Activated CD8-positive, alpha-beta memory T cell treated with anti-CD3 and anti-CD28 coated beads, Interleukin-2, amount 10 ng/mL, durations not matched to agents 7 days and 5 days (primary cell): ENCODE data around the gene IGSF9. TPM values are rescaled to one million over a fixed set of nuclear protein-coding genes. Genes with fewer than 3 reads are reported as not detected.
A peak's percentile ranks its signal among the peaks of the same experiment; 100 is the strongest.

Experiments
- ATAC-seq: fragments of 150-1000 bp; cut with Tn5 transposase; one replicate; pipeline ENCODE4 v1.10.0; 2021; ENCODE audit warnings: moderate library complexity
- CTCF ChIA-PET: fragments of 350-600 bp; sonication (Branson Sonifier 250); formaldehyde crosslinking; loops from one replicate; lab custom pipeline; 2021; ENCODE audit warnings: antibody characterized with exemption; lab: Charles Lee
- DNase-seq: peaks from one replicate; pipeline ENCODE4 v3.0.0-alpha.2; 2020
- H3K27ac Mint-ChIP-seq: one replicate; pipeline ENCODE4 v1.8.0; 2021; ENCODE audit warnings: mild to moderate bottlenecking, mixed read lengths
- H3K27me3 Mint-ChIP-seq: one replicate; pipeline ENCODE4 v1.8.0; 2021; ENCODE audit warnings: mixed read lengths
- H3K36me3 Mint-ChIP-seq: one replicate; pipeline ENCODE4 v1.8.0; 2021; ENCODE audit warnings: mild to moderate bottlenecking, mixed read lengths
- H3K4me1 Mint-ChIP-seq: one replicate; pipeline ENCODE4 v1.8.0; 2021; ENCODE audit warnings: mixed read lengths
- H3K4me3 Mint-ChIP-seq: one replicate; pipeline ENCODE4 v1.8.0; 2021; ENCODE audit warnings: mild to moderate bottlenecking, moderate library complexity, mixed read lengths
- H3K9me3 Mint-ChIP-seq: one replicate; pipeline ENCODE4 v1.8.0; 2022; ENCODE audit warnings: low read depth, mixed read lengths
- total RNA-seq, 2 experiments: library from RNA; stranded (reverse); gene quantifications; one replicate each; pipeline ENCODE4 v1.2.3, GENCODE V29; 2021

Gene IGSF9
- total RNA-seq, 2 experiments from 2014 or later = not detected

DNA sequence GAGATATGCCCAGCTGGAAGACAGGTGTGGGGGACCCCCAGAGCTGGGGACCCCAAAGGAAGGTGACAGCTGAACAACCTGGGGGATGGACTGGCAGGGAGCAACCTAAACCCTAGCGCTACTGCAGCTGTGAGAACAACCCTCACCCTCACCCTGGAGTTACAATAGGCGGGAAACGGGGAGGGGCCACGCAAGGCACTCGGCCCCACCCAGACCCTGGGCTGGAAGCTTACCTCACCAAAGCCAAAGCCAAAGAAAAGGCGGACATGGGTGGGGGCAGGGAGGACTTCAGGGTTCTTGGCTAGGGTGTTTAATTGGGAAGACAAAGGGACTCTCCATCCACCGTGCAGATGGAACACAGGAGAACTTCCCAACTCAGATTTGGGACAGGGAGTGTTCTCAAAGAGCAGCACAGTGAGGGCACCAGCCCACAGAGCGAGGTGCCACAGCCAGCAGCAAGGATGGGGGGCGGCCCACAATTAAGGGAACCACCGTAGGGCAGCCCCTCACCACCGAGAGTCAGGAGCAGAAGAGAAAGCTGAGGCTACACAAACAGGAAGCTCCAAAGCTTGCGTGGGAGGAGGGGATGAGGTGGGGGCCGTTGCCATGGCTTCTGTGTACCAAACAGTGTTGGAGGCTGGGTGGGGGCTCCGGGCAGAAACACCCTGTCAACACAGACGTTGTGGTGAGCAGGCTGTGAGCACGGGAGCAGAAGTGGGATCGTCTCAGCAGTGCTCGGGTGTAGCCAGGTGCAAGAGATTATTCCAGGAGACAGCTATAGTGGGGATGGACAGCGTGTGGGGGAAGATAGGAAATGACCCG, 22.0 kb downstream of the IGSF9 start:
- Mint-ChIP-seq H3K4me1 (peaks cover 57% of the 10 kb centered on the region), H3K27ac (peak overlapping the region; percentile 98), H3K36me3 (peaks cover 40% of the 10 kb centered on the region), H3K27me3 (no peaks in the 10 kb centered on the region), H3K9me3 (no peaks in the 10 kb centered on the region), H3K4me3 (peak overlapping the region; percentile 95)
- ATAC-seq = peak; percentile 50
- peak; percentile 91 for DNase-seq
- CTCF ChIA-PET = interaction anchor here (0.6 to 7.6 kb wide), 9 partner anchors 12 to 298 kb away, joined by 3 to 69 read pairs (median 6); no protein-coding TSS in a partner anchor

- DNase-seq (no peak), ATAC-seq (no peak)
- Mint-ChIP-seq H3K9me3 (no peaks in the 10 kb centered on the region), H3K4me1 (peaks cover 64% of the 10 kb centered on the region), H3K36me3 (peaks cover 48% of the 10 kb centered on the region), H3K4me3 (peak overlapping the region; percentile 95), H3K27me3 (no peaks in the 10 kb centered on the region), H3K27ac (peak overlapping the region; percentile 98)
- CTCF ChIA-PET = interaction anchor here (0.6 to 7.6 kb wide), 9 partner anchors 13 to 299 kb away, joined by 3 to 69 read pairs (median 6); no protein-coding TSS in a partner anchor
Measured at GRCh38 chr1:159922511-159923202, 22.8 kb downstream of the IGSF9 start.

DNA sequence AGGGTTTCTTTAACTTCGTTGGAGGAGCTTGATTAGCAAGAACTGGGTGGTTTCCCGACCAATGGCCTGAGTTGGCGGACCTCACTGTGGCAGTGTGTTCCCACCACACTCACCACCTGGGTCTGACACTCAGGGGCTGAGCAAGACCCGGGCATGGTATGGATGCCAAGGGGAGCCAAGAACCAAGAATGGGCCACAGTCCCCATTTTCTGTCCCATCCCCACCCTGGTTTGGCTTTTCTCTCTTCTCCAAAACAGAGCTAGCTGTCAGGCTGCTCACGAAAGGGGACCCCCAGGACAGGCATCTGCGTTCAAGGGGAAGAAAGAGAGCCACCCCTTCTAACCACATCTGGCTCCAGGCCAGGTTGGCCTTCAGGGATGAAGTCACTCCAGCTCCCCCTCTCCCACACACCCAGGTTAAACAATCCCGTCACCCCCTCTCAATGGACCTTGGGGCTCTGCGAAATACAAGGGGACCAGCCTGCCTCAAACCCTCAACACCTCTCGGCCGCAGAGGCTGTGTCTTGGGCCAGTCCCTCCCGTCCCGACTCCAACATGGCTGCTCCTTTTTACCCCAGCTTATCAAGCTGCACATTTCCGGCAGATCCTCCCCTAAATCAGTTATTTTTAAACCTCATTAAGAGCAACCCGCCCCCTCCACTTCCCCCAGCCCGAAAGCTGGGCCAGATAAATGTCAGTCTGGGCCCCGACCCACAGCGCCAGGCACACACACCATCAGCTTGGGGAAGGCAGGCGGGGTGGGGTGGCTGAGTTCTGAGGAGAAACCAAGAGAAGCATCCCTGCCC, 23.5 kb downstream of the IGSF9 start:
- H3K27ac Mint-ChIP-seq = peak overlapping the region; percentile 98
- DNase-seq = peak; percentile 58
- peaks cover 67% of the 10 kb centered on the region for H3K4me1 Mint-ChIP-seq
- H3K4me3 Mint-ChIP-seq = peak overlapping the region; percentile 95
- CTCF ChIA-PET = interaction anchor here (1.2 to 7.6 kb wide), 6 partner anchors 14 to 139 kb away, joined by 3 to 69 read pairs (median 29); no protein-coding TSS in a partner anchor
- H3K27me3 Mint-ChIP-seq = no peaks in the 10 kb centered on the region
- ATAC-seq = no peak
- no peaks in the 10 kb centered on the region for H3K9me3 Mint-ChIP-seq
- peaks cover 53% of the 10 kb centered on the region for H3K36me3 Mint-ChIP-seq

- CTCF ChIA-PET = interaction anchor here (1.8 to 7.6 kb wide), 5 partner anchors 14 to 139 kb away, joined by 5 to 69 read pairs (median 47); no protein-coding TSS in a partner anchor
- no peak for DNase-seq
- Mint-ChIP-seq H3K36me3 (peaks cover 53% of the 10 kb centered on the region), H3K9me3 (no peaks in the 10 kb centered on the region), H3K4me3 (peak overlapping the region; percentile 95), H3K4me1 (peaks cover 66% of the 10 kb centered on the region), H3K27ac (peak overlapping the region; percentile 98), H3K27me3 (no peaks in the 10 kb centered on the region)
- no peak for ATAC-seq
Measured at GRCh38 chr1:159921251-159921650, 24.2 kb downstream of the IGSF9 start.

- Mint-ChIP-seq H3K36me3 (peaks cover 53% of the 10 kb centered on the region), H3K4me3 (peak overlapping the region; percentile 95)
Measured at GRCh38 chr1:159920651-159921050, 24.8 kb downstream of the IGSF9 start.

DNA sequence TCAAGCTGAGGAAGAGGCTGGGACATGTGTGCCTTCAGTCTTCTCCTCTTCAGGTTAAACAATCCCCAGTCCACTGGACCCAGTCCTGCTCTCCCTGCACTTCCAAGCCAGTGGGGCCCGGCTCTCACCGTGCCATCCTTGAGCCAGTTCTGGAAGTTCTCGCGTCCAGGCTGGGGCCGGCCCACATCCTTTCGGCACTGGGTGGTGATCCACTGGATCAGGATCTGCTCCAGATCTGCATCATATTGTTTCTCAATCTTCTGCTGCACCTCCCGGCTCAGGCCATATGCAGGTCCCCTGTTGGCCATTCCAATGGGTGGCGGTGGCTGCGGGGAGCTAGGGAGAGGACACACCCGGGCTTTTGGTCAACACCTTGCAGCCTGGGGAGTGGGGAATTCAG, 25.2 kb downstream of the IGSF9 start:
- Mint-ChIP-seq H3K27me3 (no peaks in the 10 kb centered on the region), H3K27ac (peak overlapping the region; percentile 17), H3K36me3 (peaks cover 53% of the 10 kb centered on the region), H3K9me3 (no peaks in the 10 kb centered on the region), H3K4me1 (peaks cover 56% of the 10 kb centered on the region), H3K4me3 (no peak overlapping the region)
- no peak for DNase-seq
- no peak for ATAC-seq
- CTCF ChIA-PET = interaction anchor here (7.2 to 7.6 kb wide), 2 partner anchors 15 to 87 kb away, joined by 51 to 69 read pairs; no protein-coding TSS in a partner anchor

More at GRCh38 chr1:159920651-159921050, 24.8 kb downstream of the IGSF9 start:
- ATAC-seq = no peak
- DNase-seq = no peak
- H3K9me3 Mint-ChIP-seq = no peaks in the 10 kb centered on the region
- peaks cover 60% of the 10 kb centered on the region for H3K4me1 Mint-ChIP-seq
- peak overlapping the region; percentile 98 for H3K27ac Mint-ChIP-seq
- CTCF ChIA-PET = interaction anchor here (6.0 to 7.6 kb wide), 3 partner anchors 15 to 87 kb away, joined by 47 to 69 read pairs (median 51); no protein-coding TSS in a partner anchor
- H3K27me3 Mint-ChIP-seq = no peaks in the 10 kb centered on the region

DNA sequence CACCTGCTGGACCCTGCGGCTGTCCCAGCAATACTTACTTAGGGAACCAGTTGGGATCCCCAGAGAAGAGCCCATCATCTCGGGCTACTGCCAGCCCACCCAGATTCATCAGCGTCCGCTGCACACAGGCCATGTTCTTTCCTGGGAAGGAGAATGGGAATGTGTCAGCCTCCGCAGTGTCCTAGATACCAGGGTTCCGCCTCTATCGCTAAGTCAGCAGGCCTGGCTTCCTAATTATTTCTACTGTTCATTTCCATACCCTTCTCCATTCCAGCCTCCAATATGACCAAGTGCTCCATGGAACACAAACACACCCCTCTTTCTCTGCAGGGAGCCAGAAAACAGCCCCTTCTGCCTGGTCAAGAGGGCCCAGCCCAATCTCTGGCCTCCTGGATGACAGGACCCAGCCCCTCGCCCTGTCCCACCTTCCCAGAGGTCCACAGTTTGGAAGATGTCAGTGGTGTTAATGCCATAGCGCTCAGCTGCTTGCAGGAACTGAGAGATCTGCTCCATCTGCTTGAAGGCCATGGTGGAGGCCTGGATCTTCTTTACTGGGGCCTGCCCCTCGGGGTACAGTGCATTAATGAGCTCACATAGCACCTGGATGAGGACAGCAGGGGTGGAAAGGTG, 26.1 kb downstream of the IGSF9 start:
- Mint-ChIP-seq H3K4me1 (peaks cover 56% of the 10 kb centered on the region), H3K9me3 (no peaks in the 10 kb centered on the region), H3K27me3 (no peaks in the 10 kb centered on the region), H3K27ac (peak overlapping the region; percentile 41), H3K4me3 (no peak overlapping the region), H3K36me3 (peaks cover 53% of the 10 kb centered on the region)
- CTCF ChIA-PET = interaction anchor here (7.2 kb wide), 1 partner anchor 16 kb away, joined by 51 read pairs; no protein-coding TSS in a partner anchor
- DNase-seq = no peak
- ATAC-seq = no peak

DNA sequence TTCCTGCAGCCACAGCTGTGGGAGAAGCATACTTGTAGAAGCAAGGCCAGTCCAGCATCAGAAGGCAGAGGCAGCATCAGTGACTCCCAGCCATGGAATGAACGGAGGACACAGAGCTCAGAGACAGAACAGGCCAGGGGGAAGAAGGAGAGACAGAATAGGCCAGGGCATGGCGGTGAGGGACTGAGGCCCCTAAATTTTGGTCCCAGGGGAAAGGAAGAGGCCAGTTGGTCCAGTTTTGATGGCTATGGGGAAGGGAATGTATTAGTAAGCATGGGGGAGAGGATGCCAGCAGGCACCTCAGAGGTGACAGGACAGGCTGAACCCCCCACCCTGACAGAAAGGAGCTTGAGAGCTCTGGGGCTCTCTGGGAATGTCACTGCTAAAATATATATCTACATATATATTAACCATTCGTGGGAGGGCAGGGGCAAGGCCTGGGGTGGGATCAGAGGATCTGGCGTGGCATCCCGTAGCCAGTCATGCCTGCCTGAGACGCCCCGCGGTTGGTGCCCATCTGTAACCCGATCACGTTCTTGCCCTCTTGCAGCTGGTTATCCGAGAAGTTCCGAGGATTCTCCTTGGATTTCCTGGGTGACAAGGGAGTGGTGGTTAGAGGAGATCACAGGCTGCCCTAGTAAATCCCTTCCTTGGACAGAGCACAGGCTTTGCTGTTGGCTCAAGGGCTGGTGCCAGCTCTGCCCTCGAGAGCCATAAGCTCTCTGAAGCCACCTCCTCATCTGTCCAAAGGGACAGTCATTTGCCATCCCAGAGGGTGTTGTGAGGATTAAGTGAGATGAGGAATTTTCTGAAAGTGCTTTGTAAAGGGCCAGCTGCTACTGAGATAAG, 26.8 kb downstream of the IGSF9 start:
- peak overlapping the region; percentile 80 for H3K27ac Mint-ChIP-seq
- H3K4me1 Mint-ChIP-seq = peaks cover 63% of the 10 kb centered on the region
- H3K4me3 Mint-ChIP-seq = no peak overlapping the region
- DNase-seq = no peak
- H3K9me3 Mint-ChIP-seq = no peaks in the 10 kb centered on the region
- peaks cover 47% of the 10 kb centered on the region for H3K36me3 Mint-ChIP-seq
- CTCF ChIA-PET = interaction anchor here (7.2 kb wide), 1 partner anchor 17 kb away, joined by 51 read pairs; no protein-coding TSS in a partner anchor
- no peaks in the 10 kb centered on the region for H3K27me3 Mint-ChIP-seq
- ATAC-seq = no peak

GRCh38 chr1:159917533-159918351, 27.7 kb downstream of the IGSF9 start:
- H3K4me1 Mint-ChIP-seq = peaks cover 65% of the 10 kb centered on the region
- H3K4me3 Mint-ChIP-seq = no peak overlapping the region
- peaks cover 44% of the 10 kb centered on the region for H3K36me3 Mint-ChIP-seq
- no peaks in the 10 kb centered on the region for H3K9me3 Mint-ChIP-seq
- H3K27me3 Mint-ChIP-seq = no peaks in the 10 kb centered on the region
- peak overlapping the region; percentile 80 for H3K27ac Mint-ChIP-seq
- CTCF ChIA-PET = no interaction called here
- no peak for ATAC-seq
- no peak for DNase-seq

DNA sequence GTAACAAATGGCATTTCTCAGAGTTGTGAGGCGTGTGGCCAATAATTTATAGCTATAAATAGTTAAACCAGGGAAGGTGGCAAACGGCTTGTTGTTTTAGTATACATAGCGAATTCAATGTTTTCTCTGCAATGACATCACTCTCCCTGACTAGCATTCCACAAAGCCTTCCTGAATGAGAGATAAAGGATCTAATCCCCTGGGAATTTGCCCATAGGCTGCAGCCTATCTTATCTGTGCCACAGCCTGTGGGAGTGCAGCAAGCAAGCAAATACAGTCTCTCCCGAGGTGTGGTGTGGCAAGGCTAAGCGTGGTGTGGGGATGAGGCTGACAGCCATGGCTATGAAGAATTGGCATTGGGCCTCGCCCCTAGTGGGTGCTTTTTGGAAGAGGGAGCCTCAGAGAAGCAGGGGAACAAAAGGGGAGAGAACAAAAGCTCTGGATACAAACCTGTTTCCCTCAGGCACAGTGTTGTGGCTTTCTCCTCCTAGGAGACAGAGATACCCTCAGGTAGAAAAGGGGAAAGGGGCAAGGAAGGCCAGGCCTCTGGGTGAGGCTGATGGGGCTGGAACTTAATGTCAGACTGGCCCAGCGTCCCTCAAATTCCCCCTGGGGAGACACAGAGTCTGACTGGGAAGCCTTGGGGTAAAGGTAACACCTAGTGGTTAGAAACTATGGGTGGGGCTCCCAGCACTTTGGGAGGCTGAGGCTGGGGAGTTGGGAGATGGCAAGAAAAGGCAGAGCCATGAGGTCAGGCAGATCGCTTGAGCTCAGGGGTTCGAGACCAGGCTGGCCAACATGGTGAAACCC, 29.0 kb downstream of the IGSF9 start:
- CTCF ChIA-PET = interaction anchor here (0.6 to 1.6 kb wide), 4 partner anchors 18 to 1328 kb away, joined by 3 read pairs; no protein-coding TSS in a partner anchor
- no peaks in the 10 kb centered on the region for H3K27me3 Mint-ChIP-seq
- peaks cover 67% of the 10 kb centered on the region for H3K4me1 Mint-ChIP-seq
- H3K9me3 Mint-ChIP-seq = no peaks in the 10 kb centered on the region
- peaks cover 42% of the 10 kb centered on the region for H3K36me3 Mint-ChIP-seq
- no peak for ATAC-seq
- peak overlapping the region; percentile 37 for H3K27ac Mint-ChIP-seq
- H3K4me3 Mint-ChIP-seq = no peak overlapping the region
- no peak for DNase-seq
